ENCODE results near the gene ZNF593OS.

DNA sequence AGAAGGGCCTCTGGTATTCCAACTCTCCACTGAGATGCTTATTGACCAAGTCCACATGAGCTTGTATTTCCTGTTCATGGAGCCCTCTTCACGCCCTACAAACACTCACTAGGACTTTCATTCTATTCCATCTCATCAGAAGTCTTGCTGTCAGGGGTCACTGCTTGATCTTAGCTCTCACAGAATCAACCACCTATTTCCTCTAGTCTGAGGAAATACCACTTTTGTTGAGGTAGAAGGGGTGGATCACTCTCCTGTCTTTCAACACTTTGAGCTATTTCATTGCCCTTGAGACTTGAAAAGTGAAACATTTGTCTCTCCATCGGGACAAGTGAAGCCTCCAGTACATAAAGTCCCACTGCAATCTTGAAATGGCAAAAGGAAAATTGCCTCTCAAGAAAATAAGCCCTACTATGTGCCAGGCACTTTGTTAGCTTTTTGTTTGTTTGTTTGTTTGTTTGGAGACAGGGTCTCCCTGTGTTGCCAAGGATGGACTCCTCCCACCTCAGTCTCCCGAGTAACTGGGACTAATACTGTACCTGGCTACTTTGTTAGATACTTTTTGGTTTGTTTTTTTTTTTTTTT lies 32.6 kb downstream of the ZNF593OS start:
- TF ChIP-seq POLR2A (IDR thresholded peaks at IDR 0.05; ENCODE audit: low read depth, low read length): no peak
- TF ChIP-seq CTCF (IDR thresholded peaks at IDR 0.05; ENCODE audit: extremely low read depth in 1 of 2, insufficient read depth in 1 of 2, low read depth in 1 of 2, low read length in 2 of 2): no peak
- no peak for TF ChIP-seq JUN (IDR thresholded peaks at IDR 0.05; ENCODE audit: borderline replicate concordance, insufficient read depth, insufficient read length, low read depth)
- TF ChIP-seq POLR2AphosphoS5 (IDR thresholded peaks at IDR 0.05; ENCODE audit: insufficient read depth, low read depth, low read length): no peak

Measured in endothelial cell of umbilical vein (primary cell).